A673 (cell line): Measurements from ENCODE around the gene SLC25A45. TPM values are rescaled to one million over a fixed set of nuclear protein-coding genes. Genes with fewer than 3 reads are reported as not detected.

Experiments used
- BruUV-seq: library from RNA; stranded (reverse); fragments of 400-500 nt; replicated peaks from 2 replicates; lab custom pipeline; 2021; lab: Mats Ljungman, UMichigan
- CTCF ChIA-PET: fragments of 300-600 bp; sonication (Branson Sonifier 250); formaldehyde crosslinking; loops from one replicate; lab custom pipeline; 2022; ENCODE audit warnings: antibody characterized with exemption; lab: Charles Lee
- POLR2A ChIA-PET: fragments of 300-600 bp; sonication (Branson Sonifier 250); formaldehyde crosslinking; loops from one replicate; lab custom pipeline; 2022; ENCODE audit warnings: antibody characterized with exemption; ENCODE audit not compliant: low non-redundant PET; lab: Charles Lee
- DNase-seq: peaks from one replicate; pipeline ENCODE4 v3.0.0-alpha.2; 2015; ENCODE audit warnings: low spot score
- H3K27ac ChIP-seq: fragments of 200-600 bp; sonication (generic); 2 replicates; pipeline ENCODE4 v1.5.1; 2016; ENCODE audit warnings: mixed run types, low read depth, mild to moderate bottlenecking, mixed read lengths, antibody characterized with exemption, low read length; ENCODE audit not compliant: poor library complexity, severe bottlenecking
- H3K27me3 ChIP-seq: fragments of 200-600 bp; sonication (generic); replicated peaks from 2 replicates; pipeline ENCODE4 v1.6.1; 2017; ENCODE audit warnings: mixed run types, low read depth, mild to moderate bottlenecking, mixed read lengths, antibody characterized with exemption, low read length; ENCODE audit not compliant: insufficient read depth, poor library complexity
- H3K36me3 ChIP-seq: fragments of 200-600 bp; sonication (generic); 2 replicates; pipeline ENCODE4 v1.6.1; 2016; ENCODE audit warnings: mixed run types, mild to moderate bottlenecking, mixed read lengths, antibody characterized with exemption, low read length; ENCODE audit not compliant: insufficient read depth, poor library complexity, severe bottlenecking
- H3K4me1 ChIP-seq: fragments of 200-600 bp; sonication (generic); 2 replicates; pipeline ENCODE4 v1.6.1; 2017; ENCODE audit warnings: mixed run types, mild to moderate bottlenecking, mixed read lengths, antibody characterized with exemption, low read length; ENCODE audit not compliant: insufficient read depth, poor library complexity, severe bottlenecking
- H3K4me3 ChIP-seq: fragments of 200-600 bp; sonication (generic); 2 replicates; pipeline ENCODE4 v1.5.1; 2016; ENCODE audit warnings: low read depth, mixed run types, mild to moderate bottlenecking, mixed read lengths, low read length; ENCODE audit not compliant: poor library complexity, severe bottlenecking
- H3K9me3 ChIP-seq: fragments of 200-600 bp; sonication (generic); 2 replicates; pipeline ENCODE4 v1.6.1; 2016; ENCODE audit warnings: mixed run types, low read depth, mild to moderate bottlenecking, mixed read lengths, antibody characterized with exemption, low read length; ENCODE audit not compliant: poor library complexity, severe bottlenecking
- CTCF ChIP-seq: fragments of 300-800, 200-600 bp; sonication (generic); conservative IDR thresholded peaks from 2 replicates; pipeline ENCODE4 v1.5.1; 2017; ENCODE audit warnings: low read depth, mild to moderate bottlenecking, antibody characterized with exemption, low read length, moderate library complexity, mixed read lengths
- EZH2 ChIP-seq: fragments of 200-600 bp; sonication (generic); IDR thresholded peaks from 2 replicates; pipeline ENCODE4 v1.6.1; 2017; ENCODE audit warnings: borderline replicate concordance, low read depth, mild to moderate bottlenecking, mixed read lengths, antibody characterized with exemption, low read length; ENCODE audit not compliant: poor library complexity, severe bottlenecking
- intact Hi-C: fragments of 100-400 bp; cut with micrococcal nuclease; formaldehyde crosslinking; loops from one replicate; pipeline ENCODE4 v1.10.0; 2022; ENCODE audit not compliant: unreplicated experiment
- total RNA-seq: library from RNA; stranded (reverse); gene quantifications from 2 replicates; pipeline ENCODE4 v1.2.3, GENCODE V29; 2021

The SLC25A45 gene
- total RNA-seq, 1 experiment from 2014 or later = 5.3 TPM

GRCh38 chr11:65419772-65420481, 37.5 kb upstream of the SLC25A45 start:
- BruUV-seq = no TSS peak
- H3K27ac ChIP-seq = peak overlapping the region; percentile 100
- H3K9me3 ChIP-seq = no peaks in the 10 kb centered on the region
- TF ChIP-seq CTCF (no peak), EZH2 (no peak)
- CTCF ChIA-PET = interaction anchor here (0.7 to 0.8 kb wide), 2 partner anchors 77 to 440 kb away, joined by 3 to 4 read pairs; partner anchors contain the start of gene MUS81
- no peaks in the 10 kb centered on the region for H3K27me3 ChIP-seq
- H3K4me3 ChIP-seq = peak overlapping the region; percentile 31
- DNase-seq = peak; percentile 98
- H3K36me3 ChIP-seq = peaks cover 13% of the 10 kb centered on the region
- intact Hi-C loops = loop anchor here (2.0 to 5.0 kb wide), 3 partner anchors 38 to 83 kb away; partner anchors contain the start of gene SLC25A45
- POLR2A ChIA-PET = interaction anchor here (0.5 to 1.9 kb wide), 12 partner anchors 10 to 427 kb away, joined by 3 to 21 read pairs (median 4); partner anchors contain the start of gene MALAT1
- H3K4me1 ChIP-seq = peaks cover 76% of the 10 kb centered on the region

- DNase-seq = no peak
- BruUV-seq = TSS peak; percentile 81
- no peaks in the 10 kb centered on the region for H3K27me3 ChIP-seq
- H3K4me1 ChIP-seq = peaks cover 71% of the 10 kb centered on the region
- TF ChIP-seq CTCF = no peak
- no peak for TF ChIP-seq EZH2
- no peaks in the 10 kb centered on the region for H3K9me3 ChIP-seq
- ChIA-PET CTCF (interaction anchor here (0.7 to 0.8 kb wide), 2 partner anchors 78 to 441 kb away, joined by 3 to 4 read pairs; partner anchors contain the start of gene MUS81), POLR2A (interaction anchor here (0.6 to 1.7 kb wide), 8 partner anchors 11 to 428 kb away, joined by 3 to 17 read pairs (median 4); partner anchors contain the start of gene MALAT1)
- H3K4me3 ChIP-seq = peak overlapping the region; percentile 31
- peaks cover 8% of the 10 kb centered on the region for H3K36me3 ChIP-seq
- intact Hi-C loops = loop anchor here (2.0 to 5.0 kb wide), 2 partner anchors 37 to 83 kb away; partner anchors contain the start of gene SLC25A45
- H3K27ac ChIP-seq = peak overlapping the region; percentile 100
These were observed 37.0 kb upstream of the SLC25A45 start for GRCh38 chr11:65419460-65419771.

- peaks cover 2% of the 10 kb centered on the region for H3K36me3 ChIP-seq
- BruUV-seq = no TSS peak
- H3K27ac ChIP-seq = peak overlapping the region; percentile 100
- ChIA-PET POLR2A (interaction anchor here (0.6 to 1.7 kb wide), 9 partner anchors 11 to 428 kb away, joined by 3 to 17 read pairs (median 5); partner anchors contain the start of gene MALAT1), CTCF (interaction anchor here (0.6 to 0.8 kb wide), 3 partner anchors 78 to 441 kb away, joined by 3 to 4 read pairs (median 4); partner anchors contain the start of gene MUS81)
- H3K4me3 ChIP-seq = peak overlapping the region; percentile 31
- no peaks in the 10 kb centered on the region for H3K9me3 ChIP-seq
- DNase-seq = peak; percentile 99
- peaks cover 69% of the 10 kb centered on the region for H3K4me1 ChIP-seq
- intact Hi-C loops = loop anchor here (2.0 to 5.0 kb wide), 2 partner anchors 37 to 84 kb away; partner anchors contain the start of gene SLC25A45
- no peak for TF ChIP-seq CTCF
- TF ChIP-seq EZH2 = no peak
- no peaks in the 10 kb centered on the region for H3K27me3 ChIP-seq
These were observed 36.4 kb upstream of the SLC25A45 start for GRCh38 chr11:65418681-65419459.
